Epithelial cell of proximal tubule (primary cell): ENCODE measurements around the gene GLYR1. TPM values are rescaled to one million over a fixed set of nuclear protein-coding genes. Genes with fewer than 3 reads are reported as not detected.

Experiments used
- DNase-seq: peaks from one replicate; pipeline ENCODE4 v3.0.0-alpha.2; 2011; ENCODE audit warnings: low read depth
- H3K4me3 ChIP-seq: 2 replicates; pipeline ENCODE4 v1.5.1; 2011; ENCODE audit warnings: low read depth, mild to moderate bottlenecking, low read length
- CTCF ChIP-seq: conservative IDR thresholded peaks from 2 replicates; pipeline ENCODE4 v1.5.1; 2012; ENCODE audit warnings: low read depth, mild to moderate bottlenecking, low read length
- total RNA-seq: library from RNA; depleted of rRNA; stranded (reverse); fragments of >200 nt; gene quantifications from 2 replicates; pipeline ENCODE4 v1.2.3, GENCODE V29; 2015

Gene GLYR1
- total RNA-seq, 1 donor from 2014 or later: 33.1 TPM

- TF ChIP-seq CTCF: no peak
- H3K4me3 ChIP-seq: no peak overlapping the region
- DNase-seq: no peak
These were observed 22.2 kb upstream of the GLYR1 start for GRCh38 chr16:4869147-4869805.

DNA sequence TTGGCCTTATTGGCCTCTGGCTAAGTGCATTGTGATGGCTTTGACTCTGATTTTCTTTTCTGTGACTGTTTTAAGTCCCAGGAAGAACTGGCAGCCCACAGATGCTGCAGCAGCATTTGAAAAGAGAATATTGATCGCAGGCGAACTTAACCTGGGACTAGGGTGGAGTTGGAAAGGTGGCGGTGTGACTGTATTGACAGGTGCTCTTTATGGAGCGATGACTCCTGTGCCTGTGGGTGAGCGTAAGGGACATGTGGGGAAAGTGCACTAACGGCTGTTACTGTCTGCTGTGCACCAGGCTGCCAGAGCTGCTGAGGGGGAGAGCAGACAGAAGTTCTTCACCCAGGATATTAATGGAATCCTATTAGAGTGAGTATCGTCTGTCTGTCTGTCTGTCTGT, 21.4 kb upstream of the GLYR1 start:
- TF ChIP-seq CTCF: no peak
- no peak for DNase-seq
- no peak overlapping the region for H3K4me3 ChIP-seq

GRCh38 chr16:4868026-4868425, 20.9 kb upstream of the GLYR1 start:
- no peak for TF ChIP-seq CTCF
- no peak for DNase-seq
- H3K4me3 ChIP-seq: peak overlapping the region; percentile 13

DNA sequence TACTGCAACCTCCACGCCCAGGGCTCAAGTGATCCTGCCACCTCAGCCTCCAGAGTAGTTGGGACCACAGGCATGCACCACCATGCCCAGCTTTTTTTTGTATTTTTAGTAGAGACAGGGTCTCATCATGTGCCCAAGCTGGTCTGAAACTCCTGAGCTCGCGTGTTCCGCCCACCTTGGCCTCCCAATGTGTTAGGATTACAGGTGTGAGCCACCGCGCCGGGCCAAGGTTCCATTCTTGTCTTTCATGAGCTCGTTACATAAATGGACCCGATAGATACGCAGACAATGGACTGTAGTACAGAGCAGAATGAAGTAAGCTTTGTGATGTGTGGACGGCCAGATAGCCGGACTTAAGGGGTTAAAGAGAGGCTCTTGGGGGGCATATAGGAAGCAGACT, 19.5 kb upstream of the GLYR1 start:
- no peak for TF ChIP-seq CTCF
- H3K4me3 ChIP-seq: no peak overlapping the region
- DNase-seq: no peak

GRCh38 chr16:4865231-4865860, 18.3 kb upstream of the GLYR1 start:
- DNase-seq: no peak
- no peak overlapping the region for H3K4me3 ChIP-seq
- no peak for TF ChIP-seq CTCF

GRCh38 chr16:4864728-4865127, 17.6 kb upstream of the GLYR1 start:
- no peak overlapping the region for H3K4me3 ChIP-seq
- DNase-seq: no peak
- TF ChIP-seq CTCF: no peak

DNA sequence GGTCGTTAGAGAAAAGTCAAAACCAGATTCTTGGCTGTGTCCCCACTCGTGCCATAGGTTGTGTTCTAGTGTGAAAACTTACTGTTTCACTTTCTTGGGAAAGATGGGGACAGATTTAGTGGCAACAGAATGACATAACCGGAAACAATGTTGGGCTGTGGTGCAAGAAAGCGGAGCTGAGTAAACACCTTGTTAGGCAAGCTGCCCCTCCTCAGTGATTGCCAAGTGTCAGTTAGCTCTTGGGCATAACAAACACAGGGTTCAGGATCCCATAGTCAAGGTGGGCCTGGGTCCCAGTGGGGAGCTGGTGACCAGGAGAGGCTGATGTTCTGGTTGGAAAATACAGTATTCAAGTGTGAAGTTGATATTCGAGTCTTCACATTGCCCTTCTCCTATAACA, 15.6 kb upstream of the GLYR1 start:
- TF ChIP-seq CTCF: no peak
- no peak for DNase-seq

More for the DNA sequence above, 15.6 kb upstream of the GLYR1 start:
- H3K4me3 ChIP-seq: no peak overlapping the region
